ENCODE results near the gene CLNK. TPM values are rescaled to one million over a fixed set of nuclear protein-coding genes. Genes with fewer than 3 reads are reported as not detected.

CLNK gene
- total RNA-seq, 1 donor from 2014 or later = not detected

DNA sequence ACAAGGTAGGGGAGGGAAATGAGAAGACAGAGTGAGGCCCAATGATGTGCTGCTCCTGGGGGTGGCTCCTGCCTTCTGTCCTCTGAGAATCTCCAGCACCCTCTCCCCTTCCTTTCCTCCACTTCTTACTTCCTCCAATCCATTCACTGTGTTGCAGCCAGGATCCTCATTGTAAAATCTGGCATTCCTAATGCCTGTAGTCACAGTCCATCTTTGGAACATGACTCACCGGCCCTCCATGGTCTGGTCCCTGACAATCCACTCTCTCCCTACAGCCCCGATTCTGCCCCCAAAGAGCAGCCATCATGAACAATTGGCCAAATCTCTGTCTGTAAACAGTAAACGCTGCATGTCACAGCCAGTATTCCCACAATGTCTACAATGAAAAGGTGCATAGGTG lies 72.9 kb downstream of the CLNK start:
- Histone ChIP-seq H3K27me3 (ENCODE audit: low read depth) (peaks cover 14% of the 10 kb centered on the region), H3K4me1 (no peaks in the 10 kb centered on the region), H3K27ac (replicated peaks) (no peak overlapping the region), H3K4me3 (no peak overlapping the region), H3K9me3 (replicated peaks) (no peaks in the 10 kb centered on the region), H3K36me3 (no peaks in the 10 kb centered on the region)
- DNase-seq = no peak
- TF ChIP-seq, protein P1, sequence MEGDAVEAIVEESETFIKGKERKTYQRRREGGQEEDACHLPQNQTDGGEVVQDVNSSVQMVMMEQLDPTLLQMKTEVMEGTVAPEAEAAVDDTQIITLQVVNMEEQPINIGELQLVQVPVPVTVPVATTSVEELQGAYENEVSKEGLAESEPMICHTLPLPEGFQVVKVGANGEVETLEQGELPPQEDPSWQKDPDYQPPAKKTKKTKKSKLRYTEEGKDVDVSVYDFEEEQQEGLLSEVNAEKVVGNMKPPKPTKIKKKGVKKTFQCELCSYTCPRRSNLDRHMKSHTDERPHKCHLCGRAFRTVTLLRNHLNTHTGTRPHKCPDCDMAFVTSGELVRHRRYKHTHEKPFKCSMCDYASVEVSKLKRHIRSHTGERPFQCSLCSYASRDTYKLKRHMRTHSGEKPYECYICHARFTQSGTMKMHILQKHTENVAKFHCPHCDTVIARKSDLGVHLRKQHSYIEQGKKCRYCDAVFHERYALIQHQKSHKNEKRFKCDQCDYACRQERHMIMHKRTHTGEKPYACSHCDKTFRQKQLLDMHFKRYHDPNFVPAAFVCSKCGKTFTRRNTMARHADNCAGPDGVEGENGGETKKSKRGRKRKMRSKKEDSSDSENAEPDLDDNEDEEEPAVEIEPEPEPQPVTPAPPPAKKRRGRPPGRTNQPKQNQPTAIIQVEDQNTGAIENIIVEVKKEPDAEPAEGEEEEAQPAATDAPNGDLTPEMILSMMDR (IDR thresholded peaks at IDR 0.05; ENCODE audit: borderline replicate concordance) = no peak
- intact Hi-C loops (cut with micrococcal nuclease) = no loop called here

DNA sequence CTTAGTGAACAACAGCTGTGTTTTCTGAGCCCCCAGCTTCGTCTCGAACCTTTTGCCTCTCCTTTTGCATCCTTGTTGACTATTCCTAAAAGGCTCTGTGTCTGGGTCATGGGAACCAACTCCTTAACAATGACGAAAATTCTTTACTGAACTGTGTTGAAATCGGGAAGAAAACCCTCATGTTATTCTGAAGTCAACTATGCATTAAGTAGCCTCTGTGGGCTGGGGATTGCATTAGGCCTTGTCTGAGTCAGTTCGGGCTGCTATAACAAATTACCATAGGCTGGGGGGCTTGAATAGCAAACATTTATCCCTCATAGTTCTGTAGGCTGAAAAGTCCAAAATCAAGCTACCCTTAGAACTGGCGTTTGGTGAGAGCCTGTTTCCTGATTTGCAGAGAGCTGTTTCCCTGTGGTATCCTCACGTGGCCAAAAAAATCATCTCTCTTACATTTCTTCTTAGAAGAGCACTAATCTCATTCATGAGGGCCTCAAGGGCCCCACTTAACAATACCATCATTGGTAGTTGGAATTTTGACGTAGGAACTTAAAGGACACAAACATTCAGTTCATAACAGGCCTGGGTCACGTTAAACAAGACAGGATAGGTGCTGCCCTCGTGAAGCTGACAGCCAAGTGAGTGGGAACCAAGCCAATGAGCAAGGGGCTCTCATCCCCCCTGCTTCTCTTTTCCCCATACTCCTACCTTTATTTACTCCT lies 75.9 kb downstream of the CLNK start:
- H3K36me3 ChIP-seq = no peaks in the 10 kb centered on the region
- intact Hi-C loops (cut with micrococcal nuclease) = no loop called here

GRCh38 chr4:10607206-10607605 lies 77.4 kb downstream of the CLNK start:
- Histone ChIP-seq H3K36me3 (no peaks in the 10 kb centered on the region), H3K4me3 (no peak overlapping the region)

More for the DNA sequence above, 75.9 kb downstream of the CLNK start:
- Histone ChIP-seq H3K4me3 (no peak overlapping the region), H3K27ac (replicated peaks) (no peak overlapping the region), H3K4me1 (no peaks in the 10 kb centered on the region), H3K9me3 (replicated peaks) (no peaks in the 10 kb centered on the region), H3K27me3 (ENCODE audit: low read depth) (peaks cover under 1% of the 10 kb centered on the region)
- TF ChIP-seq, protein P1 (IDR thresholded peaks at IDR 0.05; ENCODE audit: borderline replicate concordance) = no peak
- no peak for DNase-seq

DNA sequence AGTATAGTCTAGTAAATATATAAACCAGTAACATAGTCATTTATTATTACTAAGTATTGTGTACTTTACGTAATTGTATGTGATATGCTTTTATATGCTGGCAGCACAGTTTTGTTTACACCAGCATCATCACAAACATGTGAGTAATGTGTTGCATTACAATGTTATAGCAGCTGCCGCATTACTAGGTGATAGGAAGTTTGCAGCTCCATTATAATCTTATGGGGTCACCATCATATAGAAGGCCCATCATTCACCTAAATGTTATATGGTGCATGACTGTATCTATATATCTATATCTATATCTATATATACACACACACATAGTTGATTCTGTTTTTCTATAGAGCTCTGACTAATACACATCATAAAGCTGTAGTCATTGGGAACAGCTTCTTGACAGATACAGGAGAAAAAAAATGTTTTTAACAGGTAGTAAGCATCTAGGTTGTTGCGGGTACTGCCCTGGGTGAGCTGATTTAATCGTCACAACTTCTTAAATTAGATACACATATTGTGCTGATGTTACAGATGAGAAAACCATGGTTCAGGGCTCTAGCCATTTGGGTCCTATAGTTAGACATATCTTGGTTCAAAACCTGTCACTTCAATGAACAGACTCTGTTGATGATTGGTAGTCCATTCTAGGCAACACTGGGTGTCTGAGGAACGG lies 77.9 kb downstream of the CLNK start:
- intact Hi-C loops (cut with micrococcal nuclease) = no loop called here

More at GRCh38 chr4:10607206-10607605, 77.4 kb downstream of the CLNK start:
- no peak for DNase-seq
- intact Hi-C loops (cut with micrococcal nuclease) = no loop called here
- TF ChIP-seq, protein P1 (IDR thresholded peaks at IDR 0.05; ENCODE audit: borderline replicate concordance) = no peak
- no peaks in the 10 kb centered on the region for H3K9me3 ChIP-seq (replicated peaks)
- no peaks in the 10 kb centered on the region for H3K4me1 ChIP-seq
- H3K27ac ChIP-seq (replicated peaks) = no peak overlapping the region
- H3K27me3 ChIP-seq (ENCODE audit: low read depth) = peaks cover 6% of the 10 kb centered on the region

GRCh38 chr4:10605746-10606482 lies 78.7 kb downstream of the CLNK start:
- intact Hi-C loops (cut with micrococcal nuclease) = no loop called here
- H3K9me3 ChIP-seq (replicated peaks) = no peaks in the 10 kb centered on the region
- no peak for DNase-seq
- H3K4me3 ChIP-seq = no peak overlapping the region
- H3K36me3 ChIP-seq = no peaks in the 10 kb centered on the region
- TF ChIP-seq, protein P1 (IDR thresholded peaks at IDR 0.05; ENCODE audit: borderline replicate concordance) = no peak
- peaks cover 13% of the 10 kb centered on the region for H3K27me3 ChIP-seq (ENCODE audit: low read depth)
- H3K27ac ChIP-seq (replicated peaks) = no peak overlapping the region
- no peaks in the 10 kb centered on the region for H3K4me1 ChIP-seq

More for the DNA sequence above, 77.9 kb downstream of the CLNK start:
- Histone ChIP-seq H3K4me3 (no peak overlapping the region), H3K27ac (replicated peaks) (no peak overlapping the region), H3K27me3 (ENCODE audit: low read depth) (peaks cover 6% of the 10 kb centered on the region), H3K36me3 (no peaks in the 10 kb centered on the region), H3K9me3 (replicated peaks) (no peaks in the 10 kb centered on the region), H3K4me1 (no peaks in the 10 kb centered on the region)
- TF ChIP-seq, protein P1 (IDR thresholded peaks at IDR 0.05; ENCODE audit: borderline replicate concordance) = no peak
- no peak for DNase-seq

Data from left ventricle myocardium inferior (tissue), 1 donor.